Measurements from ENCODE around the gene KCNJ16. TPM values are rescaled to one million over a fixed set of nuclear protein-coding genes. Genes with fewer than 3 reads are reported as not detected.

The KCNJ16 gene
- polyA plus RNA-seq, 2 of the 4 experiments (the other 2 are of a cell fraction) = 0.87 to 1.6 TPM

DNA sequence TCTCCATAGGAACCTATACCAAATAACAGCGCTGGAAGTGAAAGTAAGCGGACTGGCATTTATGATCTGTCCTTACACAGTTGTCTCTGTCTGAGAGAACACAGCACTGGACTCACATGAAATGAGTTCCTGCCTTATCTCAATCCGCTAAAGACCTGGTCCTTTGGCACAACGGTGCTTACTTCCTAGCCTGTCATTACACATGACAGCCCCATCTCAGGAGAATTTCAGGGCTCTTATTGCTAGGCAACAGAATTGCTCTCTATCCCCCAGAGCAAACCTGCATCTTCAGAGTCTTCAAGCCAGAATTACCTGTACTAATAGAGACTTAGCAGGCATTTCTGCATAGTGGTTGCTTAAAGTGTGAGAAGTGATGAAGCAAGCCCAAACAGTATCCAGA, 98.7 kb downstream of the KCNJ16 start:
- CTCF ChIA-PET = interaction anchor here (1.0 kb wide), 1 partner anchor 648 kb away, joined by 3 read pairs; no protein-coding TSS in a partner anchor
- 77% methylated on average over 4 of the region's 4 CpGs for WGBS (ENCODE audit: missing lambda C conversion rate)

GRCh38 chr17:70181376-70181775, 106.4 kb downstream of the KCNJ16 start:
- DNase-seq (ENCODE audit: low read depth in 1 of 2, low spot score in 1 of 2) = no peak
- no peak for FAIRE-seq
- CTCF ChIA-PET = interaction anchor here (0.7 to 1.2 kb wide), 2 partner anchors 9 to 13 kb away, joined by 3 read pairs; no protein-coding TSS in a partner anchor
- H3K4me2 ChIP-seq = no peak overlapping the region
- H3K9me3 ChIP-seq = no peaks in the 10 kb centered on the region
- 69% methylated on average over 5 of the region's 5 CpGs for WGBS (ENCODE audit: missing lambda C conversion rate)
- TF ChIP-seq MAZ (IDR thresholded peaks at IDR 0.05; ENCODE audit: borderline replicate concordance, low read depth, low read length) (no peak), RFX5 (IDR thresholded peaks at IDR 0.05) (no peak), REST (IDR thresholded peaks at IDR 0.05) (no peak), TP53 (CRISPR knock-in tag; IDR thresholded peaks at IDR 0.05) (no peak), CHD2 (IDR thresholded peaks at IDR 0.05; ENCODE audit: low read length, partially characterized antibody) (no peak)
- TF ChIP-seq, protein P1, sequence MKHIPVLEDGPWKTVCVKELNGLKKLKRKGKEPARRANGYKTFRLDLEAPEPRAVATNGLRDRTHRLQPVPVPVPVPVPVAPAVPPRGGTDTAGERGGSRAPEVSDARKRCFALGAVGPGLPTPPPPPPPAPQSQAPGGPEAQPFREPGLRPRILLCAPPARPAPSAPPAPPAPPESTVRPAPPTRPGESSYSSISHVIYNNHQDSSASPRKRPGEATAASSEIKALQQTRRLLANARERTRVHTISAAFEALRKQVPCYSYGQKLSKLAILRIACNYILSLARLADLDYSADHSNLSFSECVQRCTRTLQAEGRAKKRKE (CRISPR knock-in tag; IDR thresholded peaks at IDR 0.05; ENCODE audit: low read depth) = no peak
- POLR2A ChIA-PET = no interaction called here
- ATAC-seq = no peak
- H3K27ac ChIP-seq = no peak overlapping the region
- no peak overlapping the region for H3K4me3 ChIP-seq
- peaks cover 8% of the 10 kb centered on the region for H3K4me1 ChIP-seq

More for the DNA sequence above, 98.7 kb downstream of the KCNJ16 start:
- POLR2A ChIA-PET = no interaction called here
- Histone ChIP-seq H3K27ac (no peak overlapping the region), H3K4me3 (no peak overlapping the region), H3K9me3 (no peaks in the 10 kb centered on the region), H3K4me2 (no peak overlapping the region), H3K4me1 (peaks cover 7% of the 10 kb centered on the region)
- no peak for TF ChIP-seq NPAS2 (CRISPR knock-in tag; IDR thresholded peaks at IDR 0.05; ENCODE audit: borderline replicate concordance)
- TF ChIP-seq, protein P2, sequence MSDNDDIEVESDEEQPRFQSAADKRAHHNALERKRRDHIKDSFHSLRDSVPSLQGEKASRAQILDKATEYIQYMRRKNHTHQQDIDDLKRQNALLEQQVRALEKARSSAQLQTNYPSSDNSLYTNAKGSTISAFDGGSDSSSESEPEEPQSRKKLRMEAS (IDR thresholded peaks at IDR 0.05) = no peak
- no peak for TF ChIP-seq POLR2A (IDR thresholded peaks at IDR 0.05; ENCODE audit: low read length)
- TF ChIP-seq CHD2 (IDR thresholded peaks at IDR 0.05; ENCODE audit: low read length, partially characterized antibody) = no peak
- no peak for TF ChIP-seq FOXS1 (CRISPR knock-in tag; IDR thresholded peaks at IDR 0.05)
- no peak for TF ChIP-seq NR3C1 (IDR thresholded peaks at IDR 0.05)
- no peak for TF ChIP-seq ZSCAN20 (CRISPR knock-in tag; IDR thresholded peaks at IDR 0.05)
- TF ChIP-seq RCOR1 (IDR thresholded peaks at IDR 0.05; ENCODE audit: low read depth, low read length) = no peak
- TF ChIP-seq HOXB13 (CRISPR knock-in tag; IDR thresholded peaks at IDR 0.05; ENCODE audit: low read depth) = no peak
- TF ChIP-seq JUNB (IDR thresholded peaks at IDR 0.05) = no peak
- TF ChIP-seq MAZ (IDR thresholded peaks at IDR 0.05; ENCODE audit: borderline replicate concordance, low read depth, low read length) = no peak
- TF ChIP-seq, protein P3, sequence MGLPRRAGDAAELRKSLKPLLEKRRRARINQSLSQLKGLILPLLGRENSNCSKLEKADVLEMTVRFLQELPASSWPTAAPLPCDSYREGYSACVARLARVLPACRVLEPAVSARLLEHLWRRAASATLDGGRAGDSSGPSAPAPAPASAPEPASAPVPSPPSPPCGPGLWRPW (IDR thresholded peaks at IDR 0.05) = no peak
- no peak for TF ChIP-seq ESRRA (IDR thresholded peaks at IDR 0.05; ENCODE audit: borderline replicate concordance, low read length)
- no peak for TF ChIP-seq ZNF302 (CRISPR knock-in tag; IDR thresholded peaks at IDR 0.05)
- no peak for TF ChIP-seq MAFK (IDR thresholded peaks at IDR 0.05; ENCODE audit: partially characterized antibody)
- no peak for TF ChIP-seq CBX8 (IDR thresholded peaks at IDR 0.05)
- ATAC-seq (no peak), DNase-seq (ENCODE audit: low read depth in 1 of 2, low spot score in 1 of 2) (no peak), FAIRE-seq (no peak)

- WGBS (ENCODE audit: missing lambda C conversion rate) = 54% methylated on average over 3 of the region's 3 CpGs
- POLR2A ChIA-PET = no interaction called here
- CTCF ChIA-PET = interaction anchor here (0.7 to 1.2 kb wide), 3 partner anchors 9 to 613 kb away, joined by 3 to 4 read pairs (median 3); no protein-coding TSS in a partner anchor
- peaks cover 8% of the 10 kb centered on the region for H3K4me1 ChIP-seq
- FAIRE-seq (peak; percentile 36), DNase-seq (ENCODE audit: low read depth in 1 of 2, low spot score in 1 of 2) (no peak), ATAC-seq (no peak)
- TF ChIP-seq ZC3H11A (IDR thresholded peaks at IDR 0.05) (no peak), POLR2A (IDR thresholded peaks at IDR 0.05; ENCODE audit: low read length) (no peak), ZNF302 (CRISPR knock-in tag; IDR thresholded peaks at IDR 0.05) (no peak), JUNB (IDR thresholded peaks at IDR 0.05) (no peak)
- H3K27ac ChIP-seq = no peak overlapping the region
- H3K4me2 ChIP-seq = no peak overlapping the region
- H3K4me3 ChIP-seq = no peak overlapping the region
- no peaks in the 10 kb centered on the region for H3K9me3 ChIP-seq
Measured at GRCh38 chr17:70181866-70182265, 106.8 kb downstream of the KCNJ16 start.

Measured in A549 (cell line).